ENCODE data around the gene LIN37.

DNA sequence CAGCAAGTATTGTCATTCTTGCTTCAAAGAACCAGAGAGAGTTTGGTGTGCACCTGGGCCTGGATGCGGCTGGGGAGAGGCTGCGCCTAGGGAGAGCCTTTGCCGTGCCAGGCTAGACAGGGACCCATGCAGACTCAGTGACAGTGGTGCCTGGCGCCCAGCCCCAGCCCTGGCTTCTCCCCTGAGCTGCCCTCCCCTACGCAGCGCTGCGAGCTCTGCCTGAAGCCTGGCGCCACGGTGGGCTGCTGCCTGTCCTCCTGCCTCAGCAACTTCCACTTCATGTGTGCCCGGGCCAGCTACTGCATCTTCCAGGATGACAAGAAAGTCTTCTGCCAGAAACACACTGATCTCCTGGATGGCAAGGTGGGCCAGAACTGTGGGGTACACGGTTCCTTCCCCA, 18.6 kb upstream of the LIN37 start:
- TF ChIP-seq, protein P1, sequence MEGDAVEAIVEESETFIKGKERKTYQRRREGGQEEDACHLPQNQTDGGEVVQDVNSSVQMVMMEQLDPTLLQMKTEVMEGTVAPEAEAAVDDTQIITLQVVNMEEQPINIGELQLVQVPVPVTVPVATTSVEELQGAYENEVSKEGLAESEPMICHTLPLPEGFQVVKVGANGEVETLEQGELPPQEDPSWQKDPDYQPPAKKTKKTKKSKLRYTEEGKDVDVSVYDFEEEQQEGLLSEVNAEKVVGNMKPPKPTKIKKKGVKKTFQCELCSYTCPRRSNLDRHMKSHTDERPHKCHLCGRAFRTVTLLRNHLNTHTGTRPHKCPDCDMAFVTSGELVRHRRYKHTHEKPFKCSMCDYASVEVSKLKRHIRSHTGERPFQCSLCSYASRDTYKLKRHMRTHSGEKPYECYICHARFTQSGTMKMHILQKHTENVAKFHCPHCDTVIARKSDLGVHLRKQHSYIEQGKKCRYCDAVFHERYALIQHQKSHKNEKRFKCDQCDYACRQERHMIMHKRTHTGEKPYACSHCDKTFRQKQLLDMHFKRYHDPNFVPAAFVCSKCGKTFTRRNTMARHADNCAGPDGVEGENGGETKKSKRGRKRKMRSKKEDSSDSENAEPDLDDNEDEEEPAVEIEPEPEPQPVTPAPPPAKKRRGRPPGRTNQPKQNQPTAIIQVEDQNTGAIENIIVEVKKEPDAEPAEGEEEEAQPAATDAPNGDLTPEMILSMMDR (conservative IDR thresholded peaks at IDR 0.05; ENCODE audit: low read depth, low read length), result no peak
- TF ChIP-seq EZH2 (IDR thresholded peaks at IDR 0.05; ENCODE audit: borderline replicate concordance, low read depth, low read length, poor library complexity, severe bottlenecking), result no peak
